GM12892 (cell line): ENCODE measurements around the gene CERCAM.
"Not testable (repeated sequence)": the region's sequence is repeated elsewhere in the genome, so short reads cannot be mapped to it uniquely, and the experiment has no call there.

Experiments used
- DNase-seq: peaks from one replicate; pipeline ENCODE4 v3.0.0; 2011; ENCODE audit not compliant: insufficient read length
- FAIRE-seq: peaks from 2 replicates; lab custom pipeline; 2011; peaks lifted over from hg19 to GRCh38; lab: Jason Lieb, UNC
- POLR2A ChIP-seq: IDR thresholded peaks from 2 replicates; pipeline ENCODE4 v1.6.1; 2011; ENCODE audit warnings: low read depth, low read length, control low read depth
- POLR2AphosphoS5 ChIP-seq: IDR thresholded peaks from 2 replicates; pipeline ENCODE4 v1.6.1; 2011; ENCODE audit warnings: low read depth, low read length, control low read depth
- TAF1 ChIP-seq: IDR thresholded peaks from 2 replicates; pipeline ENCODE4 v1.6.1; 2011; ENCODE audit warnings: low read depth, mild to moderate bottlenecking, control low read depth, low read length, borderline replicate concordance

The CERCAM gene

DNA sequence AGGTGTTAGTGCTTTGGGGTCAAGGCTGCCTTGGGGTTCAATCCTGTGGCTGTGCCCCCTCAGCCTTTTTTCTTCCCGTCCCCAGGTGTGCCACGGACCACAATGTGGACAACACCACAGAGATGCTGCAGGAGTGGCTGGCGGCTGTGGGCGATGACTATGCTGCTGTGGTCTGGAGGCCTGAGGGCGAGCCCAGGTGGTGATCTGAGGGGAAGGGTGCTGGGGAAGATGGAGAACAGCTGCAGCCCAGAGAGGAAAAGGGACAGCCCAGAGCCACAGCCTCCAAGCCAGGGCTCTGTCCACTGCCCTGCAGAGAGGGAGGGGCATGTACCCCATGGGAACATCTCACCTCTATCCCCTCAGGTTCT is 2.1 kb downstream of the CERCAM start:
- DNase-seq (no peak), FAIRE-seq (no peak)
- TF ChIP-seq TAF1 = no peak
- no peak for TF ChIP-seq POLR2A
- TF ChIP-seq POLR2AphosphoS5 = no peak

- not testable (repeated sequence) for FAIRE-seq, DNase-seq
These were observed 2.7 kb downstream of the CERCAM start for GRCh38 chr9:128423356-128423755.

DNA sequence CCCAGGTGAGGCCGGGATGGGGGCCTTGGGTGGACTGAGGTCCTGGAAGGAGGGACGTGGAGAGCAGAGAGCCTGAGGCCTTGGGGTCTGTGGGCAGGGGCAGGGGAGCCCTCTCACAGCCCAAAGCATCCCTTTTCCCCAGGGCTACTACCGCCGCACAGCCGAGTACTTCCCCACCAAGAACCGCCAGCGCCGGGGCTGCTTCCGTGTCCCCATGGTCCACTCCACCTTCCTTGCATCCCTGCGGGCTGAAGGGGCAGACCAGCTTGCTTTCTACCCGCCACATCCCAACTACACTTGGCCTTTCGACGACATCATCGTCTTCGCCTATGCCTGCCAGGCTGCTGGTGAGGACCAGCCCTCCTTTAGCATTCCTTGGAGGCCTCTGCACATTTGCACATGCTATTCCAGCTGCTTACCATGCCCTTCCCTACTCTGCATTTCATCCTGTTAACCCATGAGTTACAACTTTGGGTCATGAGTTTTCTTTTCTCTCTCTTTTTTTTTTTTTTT is 3.7 kb downstream of the CERCAM start:
- no peak for DNase-seq
- FAIRE-seq = no peak
- TF ChIP-seq POLR2A (no peak), POLR2AphosphoS5 (no peak), TAF1 (no peak)

DNA sequence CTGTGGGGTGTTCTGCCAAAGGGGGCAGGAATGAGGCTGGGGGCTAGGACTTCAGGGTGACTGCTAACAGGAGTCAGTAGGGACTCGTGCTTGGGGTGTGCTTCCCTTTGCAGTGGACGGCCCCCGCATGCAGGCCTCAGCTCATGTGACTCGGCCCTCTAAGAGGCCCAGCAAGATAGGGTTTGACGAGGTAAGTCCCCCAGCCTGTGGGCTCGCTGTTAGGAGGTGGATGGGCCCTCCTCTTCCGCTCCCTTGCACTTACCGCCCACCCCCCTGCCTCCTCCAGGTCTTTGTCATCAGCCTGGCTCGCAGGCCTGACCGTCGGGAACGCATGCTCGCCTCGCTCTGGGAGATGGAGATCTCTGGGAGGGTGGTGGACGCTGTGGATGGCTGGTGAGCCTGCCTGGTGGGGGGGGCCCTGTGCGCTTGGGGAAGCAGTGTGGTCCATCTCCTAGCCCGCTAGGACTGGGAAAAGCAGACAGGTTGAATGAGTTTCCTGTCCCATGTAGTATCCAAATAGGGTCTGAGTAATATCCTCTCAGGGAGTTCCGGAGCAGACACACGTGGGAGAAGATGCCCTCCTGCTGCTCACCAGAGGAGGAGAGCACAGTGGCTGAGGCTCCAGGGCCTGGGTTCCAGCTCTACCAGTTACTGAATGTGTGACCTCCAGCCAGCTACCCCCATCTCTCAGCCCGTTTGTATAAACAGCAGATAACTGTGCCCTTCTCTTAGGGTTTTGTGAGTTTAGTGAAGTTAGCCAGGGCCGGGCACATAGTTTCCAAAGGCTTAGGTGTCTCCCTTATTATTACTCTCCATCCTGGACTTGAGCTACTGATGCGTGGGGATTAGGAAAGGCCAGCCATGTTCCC is 8.2 kb downstream of the CERCAM start:
- TF ChIP-seq POLR2AphosphoS5 (no peak), POLR2A (no peak), TAF1 (no peak)
- FAIRE-seq = no peak
- no peak for DNase-seq

DNA sequence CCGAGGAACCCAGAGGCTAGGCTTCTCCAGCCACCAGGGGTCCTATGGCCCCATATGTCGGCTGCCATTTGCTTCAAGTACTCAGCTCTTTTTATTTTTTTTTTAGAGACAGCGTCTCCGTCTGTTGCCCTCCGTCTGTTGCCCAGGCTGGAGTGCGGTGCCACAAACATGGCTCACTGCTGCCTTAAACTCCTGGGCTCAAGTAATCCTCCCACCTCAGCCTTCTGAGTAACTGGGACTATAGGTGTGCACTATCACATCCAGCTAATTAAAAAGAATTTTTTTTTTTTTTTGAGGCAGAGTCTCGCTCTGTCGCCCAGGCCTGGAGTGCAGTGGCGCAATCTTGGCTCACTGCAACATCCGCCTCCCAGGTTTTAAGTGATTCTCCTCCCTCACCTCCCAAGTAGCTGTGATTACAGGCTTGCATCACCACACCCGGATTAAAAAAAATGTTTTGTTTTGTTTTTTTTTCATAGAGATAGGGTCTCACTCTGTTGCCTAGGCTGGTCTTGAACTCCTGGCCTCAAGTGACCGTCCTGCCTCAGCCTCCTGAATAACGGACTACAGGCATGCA is 8.9 kb downstream of the CERCAM start:
- TF ChIP-seq TAF1 (no peak), POLR2A (no peak), POLR2AphosphoS5 (no peak)
- no peak for FAIRE-seq

DNA sequence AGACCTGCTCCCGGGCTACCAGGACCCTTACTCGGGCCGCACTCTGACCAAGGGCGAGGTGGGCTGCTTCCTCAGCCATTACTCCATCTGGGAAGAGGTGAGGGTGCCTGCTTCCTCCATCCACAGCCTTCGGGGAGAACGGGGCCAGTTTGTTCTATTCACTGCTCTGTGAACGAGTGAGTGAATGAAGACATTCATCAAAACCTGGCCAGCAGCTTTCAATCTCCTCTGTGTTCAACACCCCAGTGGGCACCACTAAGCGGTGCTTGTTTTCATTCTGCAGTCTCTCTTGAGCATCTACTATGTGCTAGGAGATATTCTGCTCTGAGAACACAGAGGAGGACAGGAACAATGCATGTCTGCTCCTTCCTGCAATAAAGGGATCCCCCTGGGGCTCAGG is 10.6 kb downstream of the CERCAM start:
- DNase-seq (no peak), FAIRE-seq (no peak)
- TF ChIP-seq POLR2AphosphoS5 (no peak), TAF1 (no peak)

More for the DNA sequence above, 8.9 kb downstream of the CERCAM start:
- no peak for DNase-seq

- DNase-seq (no peak), FAIRE-seq (no peak)
- no peak for TF ChIP-seq POLR2A
- TF ChIP-seq POLR2AphosphoS5 = no peak
- TF ChIP-seq TAF1 = no peak
These were observed 13.7 kb downstream of the CERCAM start for GRCh38 chr9:128434340-128434739.

DNA sequence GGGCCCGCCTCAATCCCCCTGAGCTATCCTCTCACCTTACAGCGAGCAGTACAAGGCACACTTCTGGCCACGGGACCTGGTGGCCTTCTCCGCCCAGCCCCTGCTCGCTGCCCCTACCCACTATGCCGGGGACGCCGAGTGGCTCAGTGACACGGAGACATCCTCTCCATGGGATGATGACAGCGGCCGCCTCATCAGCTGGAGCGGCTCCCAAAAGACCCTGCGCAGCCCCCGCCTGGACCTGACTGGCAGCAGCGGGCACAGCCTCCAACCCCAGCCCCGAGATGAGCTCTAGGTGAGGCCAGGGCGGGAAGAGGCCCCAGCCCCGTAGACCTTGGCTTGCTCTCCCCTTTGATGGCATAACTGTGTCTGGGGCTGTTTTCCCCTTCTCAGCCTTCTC is 15.0 kb downstream of the CERCAM start:
- DNase-seq = no peak
- no peak for TF ChIP-seq POLR2AphosphoS5
- no peak for TF ChIP-seq TAF1
- no peak for TF ChIP-seq POLR2A
- no peak for FAIRE-seq

DNA sequence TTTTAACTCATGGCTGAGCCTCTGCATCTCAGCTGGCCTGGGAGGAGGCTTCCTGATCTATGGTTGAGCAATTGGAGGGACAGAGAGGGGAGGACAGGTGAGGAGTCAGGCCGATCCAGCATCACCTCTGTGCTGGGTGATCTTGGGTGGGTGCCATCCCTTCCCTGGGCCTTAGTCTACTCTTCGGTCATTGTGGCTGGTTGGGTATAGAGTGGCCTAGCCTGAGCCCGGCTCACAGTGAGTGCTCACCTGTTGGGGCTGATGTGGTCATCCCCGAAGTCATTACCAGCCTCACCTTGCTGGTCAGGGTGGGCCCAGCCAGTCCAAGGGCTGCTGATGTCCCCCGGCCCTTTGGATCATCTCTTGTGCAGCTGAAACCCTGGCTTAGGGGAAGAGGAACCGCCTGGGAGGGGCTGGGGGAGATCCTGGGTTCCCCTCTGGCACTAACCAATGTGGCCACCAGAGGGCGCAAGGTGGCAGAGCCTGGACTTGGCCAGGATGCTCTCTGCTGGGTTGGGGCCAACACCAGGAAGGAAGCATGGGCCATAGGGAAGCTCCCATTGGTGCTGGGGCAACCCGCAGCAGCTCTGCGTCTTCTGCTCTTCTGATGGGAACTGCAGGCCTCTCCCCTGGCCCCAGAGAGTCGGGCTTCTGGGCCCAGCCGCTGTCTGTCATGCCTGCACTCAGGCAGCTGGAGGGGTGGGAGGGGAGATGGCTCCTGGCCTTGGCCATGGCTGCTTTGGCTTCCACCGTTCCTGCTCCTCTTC is 17.9 kb downstream of the CERCAM start:
- no peak for TF ChIP-seq POLR2A
- no peak for TF ChIP-seq TAF1
- no peak for TF ChIP-seq POLR2AphosphoS5
- FAIRE-seq (peak; percentile 33), DNase-seq (peak; percentile 85)

DNA sequence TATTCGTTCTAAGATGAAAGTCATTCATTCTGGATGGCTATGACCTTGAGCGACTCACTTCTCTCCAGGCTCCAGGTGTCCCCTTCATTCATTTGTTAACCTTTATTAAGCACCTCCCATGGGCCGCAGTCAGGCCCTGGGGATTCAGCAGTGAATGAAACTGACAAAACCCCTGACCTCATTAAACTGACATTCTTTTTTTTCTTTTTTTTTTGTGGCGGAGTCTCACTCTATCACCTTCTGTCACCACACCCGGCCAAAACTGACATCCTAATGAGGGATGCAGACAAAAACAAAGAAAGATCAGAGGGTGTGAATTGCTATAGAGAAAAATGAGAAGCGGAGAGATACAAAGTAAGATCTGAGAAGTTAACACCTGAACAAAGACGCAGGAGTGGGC is 18.6 kb downstream of the CERCAM start:
- TF ChIP-seq TAF1 = no peak
- TF ChIP-seq POLR2AphosphoS5 = no peak
- no peak for TF ChIP-seq POLR2A
- DNase-seq (no peak), FAIRE-seq (no peak)

DNA sequence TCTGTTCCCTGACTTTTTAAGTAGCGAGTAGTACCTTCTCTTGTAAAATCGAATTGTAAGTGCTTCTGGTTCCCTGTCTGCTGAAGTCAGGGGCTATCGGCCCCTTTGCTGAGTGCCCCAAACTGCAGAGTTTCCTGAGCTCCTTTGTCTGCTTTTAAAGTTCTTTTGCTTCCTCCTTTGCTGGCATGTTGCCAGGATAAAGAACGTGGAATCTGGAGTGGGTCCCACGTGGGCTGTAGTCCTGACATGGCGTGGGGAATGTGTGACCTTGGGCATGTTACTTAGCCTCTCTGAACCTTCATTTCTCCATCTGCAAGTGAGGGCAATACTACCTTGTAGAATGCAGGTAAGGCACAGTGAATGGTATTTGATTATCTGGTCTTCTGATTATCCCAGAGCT is 21.5 kb downstream of the CERCAM start:
- TF ChIP-seq TAF1 = no peak
- no peak for TF ChIP-seq POLR2A
- no peak for TF ChIP-seq POLR2AphosphoS5
- no peak for FAIRE-seq
- no peak for DNase-seq

- DNase-seq = not testable (repeated sequence)
These were observed 25.8 kb downstream of the CERCAM start for GRCh38 chr9:128446505-128446904.

More at GRCh38 chr9:128446505-128446904, 25.8 kb downstream of the CERCAM start:
- not testable (repeated sequence) for FAIRE-seq
